Stomach (tissue), 4 donors: ENCODE data around the gene VPS8.

Experiments
- EP300 ChIP-seq: sonication (generic); formaldehyde crosslinking; IDR thresholded peaks from one replicate; pipeline ENCODE4 v1.6.1; 2017; ENCODE audit warnings: antibody characterized with exemption
- POLR2A ChIP-seq, 4 donors: fragments of 450-650 bp; IDR thresholded peaks; one replicate each; pipeline ENCODE4 v1.6.1; 2016; ENCODE audit warnings: antibody characterized with exemption in 4 of 4, control low read depth in 2 of 4, mild to moderate bottlenecking in 1 of 4, moderate library complexity in 1 of 4
- POLR2AphosphoS5 ChIP-seq, 3 donors: sonication (generic); formaldehyde crosslinking; IDR thresholded peaks; one replicate each; pipeline ENCODE4 v1.6.1; 2016; ENCODE audit warnings: antibody characterized with exemption in 3 of 3
- TF ChIP-seq, protein P1 (sequence below), 7 experiments: fragments of 450-650 bp in 4 of 7; fragments of 200-600 bp in 3 of 7; sonication (generic) in 3 of 7; IDR thresholded peaks; one replicate each; pipeline ENCODE4 v1.5.1; 2016 to 2019; ENCODE audit warnings: antibody characterized with exemption in 7 of 7, control low read depth in 2 of 7, mild to moderate bottlenecking in 1 of 7

- TF ChIP-seq, protein P1, sequence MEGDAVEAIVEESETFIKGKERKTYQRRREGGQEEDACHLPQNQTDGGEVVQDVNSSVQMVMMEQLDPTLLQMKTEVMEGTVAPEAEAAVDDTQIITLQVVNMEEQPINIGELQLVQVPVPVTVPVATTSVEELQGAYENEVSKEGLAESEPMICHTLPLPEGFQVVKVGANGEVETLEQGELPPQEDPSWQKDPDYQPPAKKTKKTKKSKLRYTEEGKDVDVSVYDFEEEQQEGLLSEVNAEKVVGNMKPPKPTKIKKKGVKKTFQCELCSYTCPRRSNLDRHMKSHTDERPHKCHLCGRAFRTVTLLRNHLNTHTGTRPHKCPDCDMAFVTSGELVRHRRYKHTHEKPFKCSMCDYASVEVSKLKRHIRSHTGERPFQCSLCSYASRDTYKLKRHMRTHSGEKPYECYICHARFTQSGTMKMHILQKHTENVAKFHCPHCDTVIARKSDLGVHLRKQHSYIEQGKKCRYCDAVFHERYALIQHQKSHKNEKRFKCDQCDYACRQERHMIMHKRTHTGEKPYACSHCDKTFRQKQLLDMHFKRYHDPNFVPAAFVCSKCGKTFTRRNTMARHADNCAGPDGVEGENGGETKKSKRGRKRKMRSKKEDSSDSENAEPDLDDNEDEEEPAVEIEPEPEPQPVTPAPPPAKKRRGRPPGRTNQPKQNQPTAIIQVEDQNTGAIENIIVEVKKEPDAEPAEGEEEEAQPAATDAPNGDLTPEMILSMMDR (IDR thresholded peaks at IDR 0.05), result no peak
- no peak for TF ChIP-seq POLR2A (IDR thresholded peaks at IDR 0.05)
- no peak for TF ChIP-seq POLR2AphosphoS5 (IDR thresholded peaks at IDR 0.05)
- TF ChIP-seq EP300, result no peak
Measured at GRCh38 chr3:184908859-184909258, 96.9 kb downstream of the VPS8 start.
